Suprapubic skin (tissue), 4 donors: ENCODE results near the gene WDR90. TPM values are rescaled to one million over a fixed set of nuclear protein-coding genes. Genes with fewer than 3 reads are reported as not detected.
A peak's percentile ranks its signal among the peaks of the same experiment; 100 is the strongest.

Experiments
- DNase-seq, 2 donors: peaks; one replicate each; pipeline ENCODE4 v3.0.0-alpha.2; 2019; ENCODE audit warnings: low spot score in 2 of 2
- H3K27ac ChIP-seq: fragments of 200-600 bp; sonication (generic); one replicate; pipeline ENCODE4 v1.5.1; 2019
- H3K27me3 ChIP-seq: fragments of 200-600 bp; sonication (generic); one replicate; pipeline ENCODE4 v1.5.1; 2019
- H3K36me3 ChIP-seq: fragments of 200-600 bp; sonication (generic); one replicate; pipeline ENCODE4 v1.5.1; 2019
- H3K4me1 ChIP-seq: fragments of 200-600 bp; sonication (generic); one replicate; pipeline ENCODE4 v1.5.1; 2019
- H3K4me3 ChIP-seq: fragments of 200-600 bp; sonication (generic); one replicate; pipeline ENCODE4 v1.5.1; 2019; ENCODE audit warnings: mild to moderate bottlenecking
- H3K9me3 ChIP-seq: fragments of 200-600 bp; sonication (generic); one replicate; pipeline ENCODE4 v1.5.1; 2019
- CTCF ChIP-seq, 2 donors: fragments of 200-600 bp in 1 of 2; fragments of 450-650 bp in 1 of 2; sonication (generic) in 1 of 2; IDR thresholded peaks; one replicate each; pipeline ENCODE4 v1.5.1; 2016 to 2019; ENCODE audit warnings: antibody characterized with exemption in 2 of 2, mild to moderate bottlenecking in 1 of 2, moderate library complexity in 1 of 2
- EP300 ChIP-seq: sonication (generic); formaldehyde crosslinking; IDR thresholded peaks from one replicate; pipeline ENCODE4 v1.6.1; 2017; ENCODE audit warnings: antibody characterized with exemption
- POLR2A ChIP-seq, 2 donors: fragments of 450-650 bp; IDR thresholded peaks; one replicate each; pipeline ENCODE4 v1.6.1; 2017; ENCODE audit warnings: antibody characterized with exemption in 2 of 2, mild to moderate bottlenecking in 2 of 2, moderate library complexity in 2 of 2
- POLR2AphosphoS5 ChIP-seq, 3 donors: sonication (generic); formaldehyde crosslinking; IDR thresholded peaks; one replicate each; pipeline ENCODE4 v1.6.1; 2017; ENCODE audit warnings: antibody characterized with exemption in 3 of 3
- WGBS: methylation state at CpG from one replicate; pipeline ENCODE4 v1.1.5; 2018; 5-methylcytosine and 5-hydroxymethylcytosine counted together
- total RNA-seq, 4 donors: library from RNA; depleted of rRNA; stranded (reverse); fragments of >200 nt; gene quantifications; one replicate each; pipeline ENCODE4 v1.1.0, GENCODE V29; 2016

Gene WDR90
- total RNA-seq, 4 donors from 2014 or later = 18.3 to 63.0 (median 32.2) TPM

GRCh38 chr16:624526-625070 lies 24.6 kb upstream of the WDR90 start:
- no peak for TF ChIP-seq EP300
- TF ChIP-seq POLR2A (IDR thresholded peaks at IDR 0.05) = no peak
- no peak for TF ChIP-seq CTCF (IDR thresholded peaks at IDR 0.05)
- Histone ChIP-seq H3K36me3 (peaks cover 38% of the 10 kb centered on the region), H3K9me3 (no peaks in the 10 kb centered on the region), H3K27me3 (no peaks in the 10 kb centered on the region), H3K4me3 (no peak overlapping the region), H3K27ac (no peak overlapping the region), H3K4me1 (peaks cover 46% of the 10 kb centered on the region)
- 77% methylated on average over 10 of the region's 10 CpGs for WGBS
- no peak for DNase-seq

GRCh38 chr16:625117-625976 lies 23.8 kb upstream of the WDR90 start:
- Histone ChIP-seq H3K27me3 (no peaks in the 10 kb centered on the region), H3K4me3 (no peak overlapping the region), H3K36me3 (peaks cover 38% of the 10 kb centered on the region), H3K4me1 (peaks cover 46% of the 10 kb centered on the region), H3K9me3 (no peaks in the 10 kb centered on the region), H3K27ac (no peak overlapping the region)
- no peak for TF ChIP-seq POLR2A (IDR thresholded peaks at IDR 0.05)
- TF ChIP-seq CTCF (IDR thresholded peaks at IDR 0.05) = no peak
- no peak for TF ChIP-seq EP300
- no peak for TF ChIP-seq POLR2AphosphoS5 (IDR thresholded peaks at IDR 0.05)
- peak in 1 of 2 donors; percentile 80 for DNase-seq
- WGBS = no CpG with 5 or more reads among the region's 37 CpGs

- Histone ChIP-seq H3K27me3 (no peaks in the 10 kb centered on the region), H3K36me3 (peaks cover 38% of the 10 kb centered on the region), H3K27ac (peak overlapping the region; percentile 23), H3K9me3 (no peaks in the 10 kb centered on the region), H3K4me1 (peaks cover 47% of the 10 kb centered on the region), H3K4me3 (no peak overlapping the region)
- peak in 1 of 2 donors; percentile 77 for DNase-seq
- 94% methylated on average over 16 of the region's 35 CpGs for WGBS
- TF ChIP-seq POLR2AphosphoS5 (IDR thresholded peaks at IDR 0.05) (no peak), CTCF (IDR thresholded peaks at IDR 0.05) (no peak), POLR2A (IDR thresholded peaks at IDR 0.05) (no peak), EP300 (no peak)
Measured at GRCh38 chr16:625977-626765, 23.0 kb upstream of the WDR90 start.

GRCh38 chr16:626787-627453 lies 22.2 kb upstream of the WDR90 start:
- whole genome bisulfite sequencing = 70% methylated on average over 20 of the region's 29 CpGs
- H3K4me1 ChIP-seq = peaks cover 43% of the 10 kb centered on the region
- DNase-seq = peak; percentile 80 to 84

More at GRCh38 chr16:626787-627453, 22.2 kb upstream of the WDR90 start:
- no peak overlapping the region for H3K4me3 ChIP-seq
- H3K27me3 ChIP-seq = no peaks in the 10 kb centered on the region
- H3K36me3 ChIP-seq = peaks cover 38% of the 10 kb centered on the region
- H3K27ac ChIP-seq = peak overlapping the region; percentile 23
- H3K9me3 ChIP-seq = no peaks in the 10 kb centered on the region
- TF ChIP-seq EP300 (no peak), CTCF (IDR thresholded peaks at IDR 0.05) (no peak), POLR2AphosphoS5 (IDR thresholded peaks at IDR 0.05) (no peak), POLR2A (IDR thresholded peaks at IDR 0.05) (no peak)
